C1 segment of cervical spinal cord (tissue), 14 donors: ENCODE results near the gene KAT6B.
"Not testable (repeated sequence)": the region's sequence is repeated elsewhere in the genome, so short reads cannot be mapped to it uniquely, and the experiment has no call there.

ENCODE experiments used
- DNase-seq, 14 donors: peaks; one replicate each; lab custom pipeline; 2025; lab: John Stamatoyannopoulos, UW

KAT6B gene

GRCh38 chr10:74857586-74857985 is 31.2 kb downstream of the KAT6B start:
- DNase-seq = no peak

GRCh38 chr10:74859546-74859945 is 33.1 kb downstream of the KAT6B start:
- no peak for DNase-seq

GRCh38 chr10:74862625-74863024 is 36.2 kb downstream of the KAT6B start:
- no peak for DNase-seq

GRCh38 chr10:74863551-74863950 is 37.2 kb downstream of the KAT6B start:
- no peak for DNase-seq

GRCh38 chr10:74867351-74867750 is 41.0 kb downstream of the KAT6B start:
- DNase-seq = no peak

GRCh38 chr10:74868392-74868977 is 42.1 kb downstream of the KAT6B start:
- DNase-seq = no peak

GRCh38 chr10:74869635-74870034 is 43.2 kb downstream of the KAT6B start:
- no peak for DNase-seq

GRCh38 chr10:74870191-74870590 is 43.8 kb downstream of the KAT6B start:
- no peak for DNase-seq

GRCh38 chr10:74871595-74872382 is 45.4 kb downstream of the KAT6B start:
- DNase-seq = no peak

GRCh38 chr10:74873803-74874454 is 47.5 kb downstream of the KAT6B start:
- DNase-seq = no peak

- no peak for DNase-seq
Observed at GRCh38 chr10:74874649-74875048, 48.2 kb downstream of the KAT6B start.

GRCh38 chr10:74875068-74875467 is 48.7 kb downstream of the KAT6B start:
- no peak for DNase-seq

- DNase-seq = no peak
Observed at GRCh38 chr10:74875966-74876365, 49.6 kb downstream of the KAT6B start.

GRCh38 chr10:74877054-74877453 is 50.7 kb downstream of the KAT6B start:
- DNase-seq = not testable (repeated sequence)

- no peak for DNase-seq
Observed at GRCh38 chr10:74877898-74878297, 51.5 kb downstream of the KAT6B start.

- DNase-seq = no peak
Observed at GRCh38 chr10:74880041-74880440, 53.6 kb downstream of the KAT6B start.

- DNase-seq = no peak
Observed at GRCh38 chr10:74881253-74881884, 55.0 kb downstream of the KAT6B start.

- no peak for DNase-seq
Observed at GRCh38 chr10:74882427-74882826, 56.0 kb downstream of the KAT6B start.

GRCh38 chr10:74882831-74883230 is 56.4 kb downstream of the KAT6B start:
- DNase-seq = no peak

- no peak for DNase-seq
Observed at GRCh38 chr10:74883428-74883827, 57.0 kb downstream of the KAT6B start.

- DNase-seq = no peak
Observed at GRCh38 chr10:74887614-74888284, 61.3 kb downstream of the KAT6B start.
